HCT116 (cell line): ENCODE measurements around the gene FBN1. TPM values are rescaled to one million over a fixed set of nuclear protein-coding genes. Genes with fewer than 3 reads are reported as not detected.

Experiments
- ATAC-seq: fragments of 200-7000 bp; cut with Tn5 transposase; 2 replicates; pipeline ENCODE4 v1.9.1; 2020; ENCODE audit warnings: mild to moderate bottlenecking, moderate library complexity
- BruUV-seq: library from RNA; stranded (reverse); fragments of 400-500 nt; replicated peaks from 2 replicates; lab custom pipeline; 2021; lab: Mats Ljungman, UMichigan
- CTCF ChIA-PET: fragments of 300-600 bp; sonication (Branson Sonifier 250); formaldehyde crosslinking; loops from one replicate; lab custom pipeline; 2021; ENCODE audit warnings: antibody characterized with exemption; lab: Charles Lee
- POLR2A ChIA-PET: fragments of 300-600, 350-600 bp; sonication (Branson Sonifier 250); formaldehyde crosslinking; loops from one replicate; lab custom pipeline; 2021; ENCODE audit warnings: antibody characterized with exemption; lab: Charles Lee
- RAD21 ChIA-PET, 2 experiments: fragments of 300-600 bp; sonication (Branson Sonifier 250); formaldehyde crosslinking; loops; one replicate each; lab custom pipeline; 2023; ENCODE audit warnings: low total read pairs in 2 of 2; ENCODE audit not compliant: uncharacterized antibody in 2 of 2, unreplicated experiment in 2 of 2, low non-redundant PET in 1 of 2; lab: Charles Lee
- DNase-seq: peaks from one replicate; pipeline ENCODE4 v3.0.0-alpha.2; 2010; ENCODE audit warnings: low read depth, low spot score
- H2AFZ ChIP-seq: fragments of 200-600 bp; shearing (Covaris generic), sonication (generic); 2 replicates; pipeline ENCODE4 v1.6.1; 2017; ENCODE audit warnings: low read depth, mixed run types, mixed read lengths, antibody characterized with exemption, low read length; ENCODE audit not compliant: poor library complexity, severe bottlenecking
- H3K27ac ChIP-seq: 2 replicates; pipeline ENCODE4 v1.5.1; 2012; ENCODE audit warnings: low read depth, low read length
- H3K27me3 ChIP-seq: fragments of 200-600 bp; sonication (generic); 2 replicates; pipeline ENCODE4 v1.6.1; 2016; ENCODE audit warnings: mixed run types, low read length, mixed read lengths; ENCODE audit not compliant: insufficient read depth
- H3K36me3 ChIP-seq, 2 experiments: fragments of 200-500 bp in 1 of 2; fragments of 200-600 bp in 1 of 2; sonication (Bioruptor generic) in 1 of 2; sonication (generic) in 1 of 2; 2 replicates each; pipeline versions ENCODE4 v1.5.1 to v1.6.1; 2014 to 2016; ENCODE audit warnings: low read length in 2 of 2, inconsistent platforms in 1 of 2, mixed read lengths in 1 of 2, mixed run types in 1 of 2; ENCODE audit not compliant: insufficient read depth in 2 of 2, control insufficient read depth in 1 of 2
- H3K4me1 ChIP-seq, 2 experiments: fragments of 200-600 bp in 1 of 2; sonication (generic) in 1 of 2; 2 replicates each; pipeline versions ENCODE4 v1.5.1 to v1.6.1; 2012 to 2017; ENCODE audit warnings: low read length in 2 of 2, inconsistent platforms in 1 of 2, mild to moderate bottlenecking in 1 of 2, mixed read lengths in 1 of 2, mixed run types in 1 of 2, moderate library complexity in 1 of 2; ENCODE audit not compliant: insufficient read depth in 2 of 2, control insufficient read depth in 1 of 2
- H3K4me2 ChIP-seq: fragments of 200-600 bp; sonication (generic); 2 replicates; pipeline ENCODE4 v1.6.1; 2017; ENCODE audit warnings: mixed run types, low read length, mixed read lengths
- H3K4me3 ChIP-seq, 2 experiments: fragments of 200-600 bp in 1 of 2; sonication (generic) in 1 of 2; replicated peaks in 1 of 2; 2 replicates each; pipeline ENCODE4 v1.5.1; 2011 to 2016; ENCODE audit warnings: low read length in 2 of 2, control low read depth in 1 of 2, low read depth in 1 of 2, mild to moderate bottlenecking in 1 of 2, mixed read lengths in 1 of 2, mixed run types in 1 of 2
- H3K79me2 ChIP-seq: fragments of 200-600 bp; sonication (generic); 2 replicates; pipeline ENCODE4 v1.6.1; 2017; ENCODE audit warnings: mild to moderate bottlenecking, mixed run types, low read length, moderate library complexity, mixed read lengths; ENCODE audit not compliant: insufficient read depth
- H3K9ac ChIP-seq: fragments of 200-600 bp; sonication (generic); 2 replicates; pipeline ENCODE4 v1.6.1; 2016; ENCODE audit warnings: low read length, mixed read lengths
- H3K9me2 ChIP-seq: fragments of 200-600 bp; sonication (generic), shearing (Covaris generic); 2 replicates; pipeline ENCODE4 v1.6.1; 2017; ENCODE audit warnings: mixed run types, mild to moderate bottlenecking, moderate library complexity; ENCODE audit not compliant: insufficient read depth
- H3K9me3 ChIP-seq, 2 experiments: fragments of 200-500 bp in 1 of 2; fragments of 200-600 bp in 1 of 2; sonication (Bioruptor generic) in 1 of 2; sonication (generic) in 1 of 2; 2 replicates each; pipeline ENCODE4 v1.6.1; 2014 to 2017; ENCODE audit warnings: low read length in 2 of 2, mixed read lengths in 2 of 2, inconsistent platforms in 1 of 2, low read depth in 1 of 2, mild to moderate bottlenecking in 1 of 2, mixed run types in 1 of 2, moderate library complexity in 1 of 2; ENCODE audit not compliant: control insufficient read depth in 1 of 2, insufficient read depth in 1 of 2
- H4K20me1 ChIP-seq: fragments of 200-600 bp; sonication (generic), shearing (Covaris generic); 2 replicates; pipeline ENCODE4 v1.6.1; 2017; ENCODE audit warnings: mixed run types, mild to moderate bottlenecking, moderate library complexity; ENCODE audit not compliant: insufficient read depth
- CTCF ChIP-seq, 3 experiments: fragments of 200-600 bp in 1 of 3; sonication (generic) in 1 of 3; IDR thresholded peaks in 2 of 3; conservative IDR thresholded peaks in 1 of 3; 2 replicates each; pipeline ENCODE4 v1.5.1; 2012 to 2017; ENCODE audit warnings: low read depth in 2 of 3, low read length in 2 of 3, antibody characterized with exemption in 1 of 3, borderline replicate concordance in 1 of 3, control low read depth in 1 of 3, mild to moderate bottlenecking in 1 of 3, mixed read lengths in 1 of 3, mixed run types in 1 of 3, moderate library complexity in 1 of 3; ENCODE audit not compliant: insufficient read depth in 1 of 3
- ELF1 ChIP-seq: IDR thresholded peaks from 2 replicates; pipeline ENCODE4 v1.6.1; 2012; ENCODE audit warnings: low read depth, borderline replicate concordance
- REST ChIP-seq: IDR thresholded peaks from 2 replicates; pipeline ENCODE4 v1.6.1; 2012; ENCODE audit warnings: low read depth
- SRF ChIP-seq: IDR thresholded peaks from 2 replicates; pipeline ENCODE4 v1.6.1; 2012; ENCODE audit warnings: low read depth
- intact Hi-C: fragments of 100-400 bp; cut with micrococcal nuclease; formaldehyde crosslinking; loops from 2 replicates; pipeline ENCODE4 v1.10.0; 2022
- total RNA-seq: library from RNA; stranded (reverse); gene quantifications from one replicate; pipeline ENCODE4 v1.2.1, GENCODE V29; 2021; ENCODE audit not compliant: unreplicated experiment

The FBN1 gene
- total RNA-seq, 1 experiment from 2014 or later = 1.7 TPM

- Histone ChIP-seq H3K4me3 (no peak overlapping the region), H3K9ac (no peak overlapping the region), H3K79me2 (no peaks in the 10 kb centered on the region), H3K4me2 (no peak overlapping the region), H3K9me2 (no peaks in the 10 kb centered on the region), H3K27ac (no peak overlapping the region), H3K9me3 (no peaks in the 10 kb centered on the region), H3K4me1 (peaks cover 0 to 23% of the 10 kb centered on the region in 2 experiments; a peak in 2 of 4 replicates), H4K20me1 (no peaks in the 10 kb centered on the region), H2AFZ (no peak overlapping the region), H3K36me3 (no peaks in the 10 kb centered on the region), H3K27me3 (no peaks in the 10 kb centered on the region)
- RAD21 ChIA-PET = no interaction called here
- CTCF ChIA-PET = no interaction called here
- intact Hi-C loops = no loop called here
- DNase-seq (no peak), ATAC-seq (no peak)
- POLR2A ChIA-PET = no interaction called here
- BruUV-seq = no TSS peak
- no peak for TF ChIP-seq SRF
- TF ChIP-seq REST = no peak
- TF ChIP-seq ELF1 = no peak
- no peak for TF ChIP-seq CTCF (IDR thresholded peaks at IDR 0.05 in 2 of 3, conservative IDR thresholded peaks at IDR 0.05 in 1 of 3; ENCODE audit: borderline replicate concordance in 1 of 3, insufficient read depth in 1 of 3, low read depth in 2 of 3, low read length in 2 of 3)
Measured at GRCh38 chr15:48391950-48392349, 253.6 kb downstream of the FBN1 start.
